HG02840 (cell line): ENCODE data around the gene FOXF2.

Experiments used
- ATAC-seq: cut with Tn5 transposase; IDR thresholded peaks from one replicate; pipeline ENCODE4 v1.9.1; 2021; ENCODE audit warnings: mild to moderate bottlenecking, moderate library complexity, moderate number of reproducible peaks; ENCODE audit not compliant: unreplicated experiment, low FRiP score

The FOXF2 gene

DNA sequence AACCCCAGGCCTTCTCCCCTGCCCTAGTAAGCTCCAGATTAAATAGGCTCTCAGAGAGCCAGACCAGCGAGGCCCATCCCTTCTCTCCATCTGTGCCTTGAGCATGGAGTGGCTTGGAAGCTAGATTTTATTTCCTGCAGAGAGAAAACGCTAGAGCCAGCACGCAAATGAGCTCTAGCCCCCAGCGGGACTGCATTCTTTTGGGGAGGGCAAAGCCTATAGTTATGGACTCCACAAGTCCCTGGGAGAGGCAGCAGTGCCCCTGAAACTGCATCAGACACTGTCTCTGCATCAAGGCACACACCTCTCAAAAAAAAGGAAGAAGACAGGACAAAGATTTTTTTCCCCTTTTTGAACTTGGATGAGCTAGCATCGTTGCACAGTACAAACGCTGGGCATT lies 15.8 kb downstream of the FOXF2 start:
- ATAC-seq: no peak

DNA sequence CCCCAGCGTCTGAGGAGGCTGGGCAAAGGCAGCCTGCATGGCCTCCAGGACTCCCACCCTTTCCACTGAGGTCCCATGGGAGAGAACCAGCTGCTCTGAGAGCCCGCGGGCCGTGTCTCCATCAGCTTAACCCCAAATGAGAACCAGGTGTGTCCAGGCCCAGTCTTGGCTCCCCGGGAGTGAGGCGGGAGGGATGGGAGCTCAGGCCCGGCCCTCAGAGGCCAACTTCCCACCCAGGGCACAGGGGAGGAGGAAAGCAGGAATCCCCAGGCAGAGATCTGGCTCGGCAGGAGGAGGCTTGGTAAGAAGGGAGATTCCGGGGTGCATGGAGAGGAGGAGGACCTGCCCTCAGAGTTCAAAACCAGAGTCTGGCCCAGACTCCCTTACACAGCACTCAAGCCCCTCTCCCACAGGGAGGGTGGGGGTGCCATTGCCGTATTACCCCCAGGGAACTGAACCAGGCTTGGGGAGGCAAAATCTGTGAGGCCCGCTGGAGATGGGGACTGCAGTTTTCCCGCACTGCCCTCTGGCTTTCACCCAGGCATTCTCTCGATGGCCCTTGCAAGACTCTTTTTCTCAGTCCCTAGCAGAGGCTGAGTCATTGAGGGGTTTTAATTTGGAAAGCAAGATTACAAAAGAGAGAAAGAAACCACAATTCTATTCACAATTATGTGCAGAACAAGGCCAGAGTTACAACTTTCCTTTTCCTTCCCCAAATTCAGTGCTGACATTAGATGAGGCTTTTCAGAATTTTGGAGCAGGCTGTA lies 17.1 kb downstream of the FOXF2 start:
- ATAC-seq: no peak

DNA sequence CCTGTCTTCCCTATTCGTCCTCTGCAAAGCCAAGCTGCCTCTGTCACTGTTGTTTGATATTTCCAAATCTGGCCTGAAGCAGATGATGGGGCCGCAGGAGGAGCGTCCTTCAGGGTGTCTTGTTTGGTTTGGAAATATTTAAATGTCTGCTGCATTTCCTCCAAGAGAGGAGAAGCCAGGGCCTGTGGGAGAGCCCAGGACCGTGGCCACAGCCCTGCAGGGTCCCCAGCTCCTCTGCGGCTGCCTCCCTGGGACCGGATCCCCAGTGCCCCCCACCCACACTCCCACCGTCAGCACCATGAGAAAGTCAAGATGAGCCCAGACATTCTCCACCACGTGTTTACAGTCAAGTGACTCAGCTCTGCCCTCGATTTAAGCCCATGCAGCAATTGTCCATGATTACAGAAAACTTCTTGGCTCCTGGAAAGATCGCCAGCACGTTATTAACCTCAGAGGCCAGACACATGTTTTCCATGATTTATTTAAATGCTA lies 18.2 kb downstream of the FOXF2 start:
- ATAC-seq: no peak

DNA sequence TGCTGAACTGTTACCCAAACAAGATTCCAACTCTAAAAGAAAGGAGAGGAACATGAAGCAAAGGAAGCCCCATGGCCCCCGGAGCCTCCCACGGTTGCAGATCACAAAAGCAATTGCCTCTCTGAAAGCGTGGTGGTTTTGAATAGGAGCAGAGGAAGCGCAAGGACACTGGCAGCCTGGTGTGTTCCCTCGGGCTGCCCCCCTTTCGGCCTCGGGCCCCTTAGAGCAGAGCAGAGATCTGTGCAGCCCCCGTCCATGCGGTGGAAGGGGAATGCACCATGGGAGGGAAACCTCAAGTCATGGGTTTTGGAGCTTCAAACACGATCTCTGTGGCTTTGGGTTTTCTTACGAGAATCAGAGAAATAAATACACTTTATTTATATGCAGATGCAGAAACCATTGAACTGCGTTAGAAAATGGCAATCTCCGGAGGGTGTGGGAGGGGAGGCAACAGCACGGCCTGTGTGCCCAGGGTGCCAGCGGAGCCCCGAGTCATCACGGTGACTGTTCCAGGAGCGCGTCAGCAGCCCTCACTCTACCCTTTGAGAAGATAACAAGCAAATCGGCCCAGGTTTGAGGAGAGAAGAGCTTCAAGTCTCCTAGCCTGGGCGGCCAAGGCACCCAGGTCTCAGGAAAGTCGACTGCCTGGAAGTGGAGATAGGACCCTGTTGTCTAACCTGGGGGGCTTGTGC lies 20.5 kb downstream of the FOXF2 start:
- ATAC-seq: no peak

DNA sequence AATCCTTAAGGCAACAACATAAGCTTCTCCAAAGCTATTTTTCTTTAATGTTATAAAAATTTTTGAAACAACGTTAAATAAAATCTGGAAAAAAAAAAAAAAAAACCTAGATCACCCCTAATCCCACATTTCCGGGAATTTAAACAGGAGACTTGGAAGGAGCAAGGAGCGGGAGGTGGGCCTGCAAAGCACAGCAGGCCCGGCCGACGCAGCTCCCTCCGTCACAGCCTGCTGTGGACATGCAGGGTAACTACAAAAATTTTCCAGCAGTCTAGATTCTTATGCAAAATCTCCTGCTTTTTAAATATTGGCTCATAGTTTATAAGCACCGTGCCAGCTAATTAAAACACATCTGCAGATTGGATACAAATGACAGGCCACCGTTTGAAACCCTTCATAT lies 23.5 kb downstream of the FOXF2 start:
- no peak for ATAC-seq

DNA sequence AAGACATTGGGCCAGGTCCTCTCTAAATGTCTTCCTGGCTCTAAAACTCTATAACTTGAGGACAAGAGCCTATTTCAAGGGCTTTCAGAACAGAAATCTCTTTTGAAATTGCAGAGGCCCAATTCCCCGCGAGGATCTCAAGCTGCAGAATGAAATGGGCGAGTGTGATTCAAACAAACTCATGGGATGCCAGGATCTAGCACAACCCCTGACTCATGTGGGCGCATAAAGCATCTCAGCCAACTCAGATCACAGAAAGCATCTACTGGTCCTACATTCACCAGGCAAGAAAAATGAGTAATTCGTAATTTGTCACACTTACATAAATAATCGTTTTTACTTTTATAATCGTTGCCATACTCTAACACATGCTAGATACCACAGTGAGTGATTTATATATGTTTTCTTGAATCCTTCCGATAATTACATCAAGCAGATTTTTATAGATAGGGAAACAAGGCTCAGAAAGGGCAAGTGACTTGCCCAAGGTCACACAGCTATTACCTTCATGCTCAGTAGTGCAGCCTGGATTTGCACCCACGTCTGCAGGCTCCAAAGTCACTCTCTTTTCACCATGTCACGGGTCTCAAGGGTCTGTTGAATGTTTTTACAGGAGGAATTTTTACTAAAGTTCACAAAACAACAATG lies 26.2 kb downstream of the FOXF2 start:
- ATAC-seq: no peak

DNA sequence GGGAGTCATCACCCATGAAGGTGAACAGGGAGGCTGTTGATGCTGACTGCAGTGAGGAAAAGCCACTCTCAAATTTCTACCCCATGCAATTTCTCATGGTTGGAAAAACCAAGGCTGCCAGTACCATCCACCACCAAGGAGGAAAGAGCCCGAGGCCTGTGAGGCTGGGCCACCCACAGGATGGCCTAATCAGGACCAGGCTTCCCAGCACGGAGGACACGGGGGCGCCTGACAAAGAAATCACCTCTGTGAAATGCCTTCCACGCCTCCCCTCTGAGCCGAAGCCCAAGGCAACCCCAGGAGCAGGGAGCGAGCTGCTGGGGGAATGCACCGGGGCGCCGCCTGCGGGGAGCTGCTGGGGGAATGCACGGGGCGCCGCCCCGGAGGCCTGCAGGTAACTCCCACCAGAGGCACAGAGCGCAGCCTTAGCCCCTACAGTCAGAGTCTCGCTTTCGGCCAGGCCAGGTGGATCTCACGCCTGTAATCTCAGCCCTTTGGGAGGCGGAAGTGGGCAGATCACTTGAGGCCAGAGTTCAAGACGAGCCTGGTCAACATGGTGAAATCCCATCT lies 26.9 kb downstream of the FOXF2 start:
- ATAC-seq: no peak

DNA sequence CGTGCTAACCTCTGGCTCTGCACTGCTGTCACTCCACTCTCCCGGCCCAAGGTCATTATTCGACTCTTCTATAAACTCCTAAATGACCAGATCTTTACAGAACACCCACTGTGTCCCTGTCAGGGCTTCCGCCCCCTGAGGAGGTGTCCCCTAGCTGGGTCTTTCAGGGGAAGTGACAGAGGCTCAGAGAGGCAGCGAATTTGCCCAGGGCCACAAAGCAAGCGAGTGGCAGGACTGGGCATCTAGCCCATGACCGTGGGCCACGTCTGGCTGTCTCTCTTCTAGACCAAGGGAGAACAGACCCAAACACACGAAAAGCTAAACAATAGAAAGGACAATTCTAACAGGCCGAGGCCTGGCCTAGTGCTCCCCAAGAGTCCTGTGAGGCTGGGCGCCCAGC lies 27.4 kb downstream of the FOXF2 start:
- ATAC-seq: no peak

DNA sequence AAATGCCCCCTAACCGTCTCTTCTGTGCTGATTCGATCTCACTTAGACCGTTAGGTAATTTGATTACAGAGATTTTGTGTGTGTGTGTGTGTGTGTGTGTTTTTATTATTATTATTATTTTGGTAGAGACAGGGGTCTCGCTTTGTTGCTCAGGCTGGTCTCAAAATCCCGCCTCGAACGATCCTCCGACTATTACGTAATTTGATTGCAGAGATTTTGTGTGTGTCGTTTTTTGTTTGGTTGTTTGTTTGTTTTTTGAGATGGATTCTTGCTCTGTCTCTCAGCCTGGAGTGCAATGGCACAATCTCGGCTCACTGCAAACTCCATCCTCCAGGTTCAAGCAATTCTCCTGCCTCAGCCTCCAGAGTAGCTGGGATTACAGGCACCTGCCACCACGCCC lies 28.3 kb downstream of the FOXF2 start:
- no peak for ATAC-seq

DNA sequence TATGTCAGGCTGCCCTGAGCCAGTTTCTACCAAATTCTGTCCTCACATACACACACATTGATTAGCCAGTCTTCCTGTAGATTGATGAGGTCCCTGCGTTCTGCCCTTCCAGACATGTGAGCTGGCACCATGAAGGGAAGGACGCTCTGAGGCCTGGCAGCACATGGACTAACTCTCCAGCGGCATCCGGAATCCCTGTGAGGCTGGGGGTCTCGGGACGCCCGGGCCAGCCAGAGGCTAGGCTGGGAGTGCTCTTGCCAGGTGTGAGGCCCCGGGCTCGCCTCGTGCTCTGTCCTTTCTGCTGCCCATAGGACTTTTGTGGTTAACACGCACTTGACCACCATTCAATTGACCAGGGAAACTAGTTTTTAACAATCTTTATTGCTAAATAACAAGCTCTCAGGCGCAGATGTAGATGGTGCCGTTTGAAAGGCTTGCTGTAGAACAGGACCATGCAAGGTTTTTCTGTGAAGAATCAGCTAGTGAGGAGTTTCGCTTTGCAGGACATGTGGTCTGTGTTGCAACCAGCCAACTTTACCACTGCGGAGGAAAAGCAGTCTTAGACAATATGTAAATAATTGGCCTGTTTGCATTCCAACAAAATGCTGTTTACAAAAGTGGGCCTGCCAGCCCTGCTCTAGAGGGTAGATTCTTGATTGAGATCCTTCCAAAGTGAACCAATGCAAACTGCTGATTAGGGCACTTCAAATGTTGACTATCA lies 29.3 kb downstream of the FOXF2 start:
- ATAC-seq: no peak

DNA sequence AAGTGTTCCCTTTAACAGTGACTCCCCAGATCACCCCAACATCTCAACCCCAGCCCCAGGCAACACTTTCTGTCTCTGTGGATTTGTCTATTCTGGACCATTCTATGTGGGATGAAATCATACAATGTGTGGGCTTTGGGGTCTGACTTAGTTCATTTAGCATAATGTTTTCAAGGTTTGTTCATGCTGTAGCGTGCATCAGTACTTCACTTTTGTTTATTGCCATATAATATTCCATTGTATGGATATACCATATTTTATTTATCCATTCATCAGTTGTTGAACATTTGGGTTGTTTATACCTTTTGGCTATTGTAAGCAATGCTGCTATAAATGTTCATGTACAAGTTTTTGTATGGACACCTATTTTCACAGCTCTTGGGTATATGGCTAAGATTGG lies 31.0 kb downstream of the FOXF2 start:
- ATAC-seq: no peak

DNA sequence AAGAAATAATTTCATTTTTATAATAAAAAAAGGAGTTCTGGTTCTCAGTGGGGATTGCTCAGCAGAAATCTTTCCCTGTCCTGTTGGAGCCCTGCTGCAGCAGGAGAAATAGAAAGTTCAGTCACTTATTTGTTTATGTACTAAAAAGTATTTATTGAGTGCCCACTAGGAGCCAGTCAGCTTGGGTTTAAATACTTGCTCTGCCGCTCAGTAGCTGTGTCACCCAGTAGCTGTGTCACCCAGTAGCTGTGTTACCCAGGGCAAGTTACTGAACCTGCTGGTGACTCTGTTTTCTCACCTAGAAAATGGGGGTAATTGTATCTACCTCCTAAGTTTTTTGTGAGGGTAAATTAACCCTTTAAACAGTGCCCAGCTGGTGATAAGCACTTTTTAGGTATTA lies 32.9 kb downstream of the FOXF2 start:
- no peak for ATAC-seq

DNA sequence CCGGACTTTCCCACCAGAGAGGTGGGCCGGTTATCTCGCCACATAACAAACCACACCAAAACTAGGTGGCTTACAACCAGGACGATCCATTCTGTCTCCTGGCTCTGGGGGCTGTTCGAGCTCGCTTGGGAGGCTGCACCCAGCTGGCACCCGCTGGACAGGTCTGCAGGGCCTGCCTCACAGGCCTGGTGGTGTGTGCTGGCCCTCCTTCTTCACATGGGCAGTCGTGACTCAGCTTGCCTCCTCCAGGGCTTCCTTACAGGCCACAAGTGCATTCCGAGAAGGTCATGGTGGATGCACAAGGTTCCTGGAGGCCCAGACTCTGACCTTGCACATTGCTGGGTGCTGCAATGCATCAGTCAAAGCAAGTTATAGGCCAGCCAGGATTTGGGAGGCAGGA lies 34.2 kb downstream of the FOXF2 start:
- no peak for ATAC-seq

DNA sequence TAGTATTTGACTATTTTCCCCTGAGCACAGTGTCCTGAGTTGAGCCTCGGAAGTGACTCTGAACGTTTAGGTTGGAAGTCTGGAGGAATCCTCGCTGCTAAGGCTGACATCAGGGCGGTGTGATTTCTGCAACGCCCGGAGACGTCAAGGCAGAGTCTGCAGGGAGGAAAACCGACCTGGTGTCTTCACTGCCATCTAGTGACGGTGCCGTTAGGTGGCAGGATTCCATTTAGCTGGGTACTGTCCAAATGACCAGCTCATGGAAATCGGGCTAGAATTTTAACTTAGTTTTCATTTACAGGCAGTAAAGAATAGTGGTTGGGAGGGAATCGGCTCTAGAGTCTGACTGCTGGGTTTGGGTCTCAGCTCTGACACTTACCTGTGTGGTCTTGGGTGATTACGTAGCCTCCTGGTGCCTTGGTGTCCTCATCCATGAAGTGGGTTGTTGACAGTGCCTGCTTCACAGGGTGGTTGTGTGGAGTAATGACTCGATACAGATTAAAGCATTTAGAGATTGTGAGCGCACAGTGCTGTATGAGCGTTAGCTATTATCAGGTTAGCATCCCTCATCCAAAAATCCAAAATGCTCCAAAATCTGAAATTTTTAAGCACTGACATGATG lies 35.0 kb downstream of the FOXF2 start:
- no peak for ATAC-seq

DNA sequence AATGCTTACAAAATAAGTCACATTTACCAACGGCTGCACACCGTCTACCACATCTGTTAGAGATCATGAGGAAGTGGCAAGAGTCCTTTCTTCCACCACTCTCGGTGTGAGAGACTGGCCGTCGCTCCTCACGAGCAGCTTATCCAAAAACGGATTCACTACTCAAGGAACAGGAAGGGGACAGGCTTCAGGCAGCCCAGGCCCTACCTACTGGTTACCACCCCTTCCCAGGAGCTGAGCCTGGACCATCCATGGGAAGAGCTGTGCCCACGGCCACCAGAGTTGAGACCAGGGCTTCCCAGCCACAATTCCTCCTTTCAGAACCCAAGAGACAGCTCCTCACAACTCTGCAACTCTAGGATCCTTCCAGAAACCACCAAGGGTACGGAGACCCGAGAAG lies 37.0 kb downstream of the FOXF2 start:
- no peak for ATAC-seq

DNA sequence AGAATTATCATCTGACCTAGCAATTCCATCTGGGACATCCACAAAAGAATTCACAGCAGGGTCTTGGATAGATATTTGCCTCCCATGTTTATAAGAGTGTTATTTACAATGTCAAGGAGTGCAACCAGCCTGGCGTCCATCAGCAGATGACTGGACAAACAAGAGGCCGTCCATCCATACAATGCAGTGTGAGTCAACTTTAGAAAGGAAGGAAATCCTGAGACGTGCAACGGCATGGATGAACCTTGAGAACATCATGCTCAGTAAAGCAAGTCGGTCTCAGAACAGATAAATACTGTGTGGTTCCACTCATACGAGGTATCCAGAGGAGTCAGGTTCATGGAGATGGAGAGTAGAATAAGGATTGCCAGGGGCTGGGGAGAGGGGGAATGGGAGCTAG lies 46.4 kb downstream of the FOXF2 start:
- ATAC-seq: no peak

DNA sequence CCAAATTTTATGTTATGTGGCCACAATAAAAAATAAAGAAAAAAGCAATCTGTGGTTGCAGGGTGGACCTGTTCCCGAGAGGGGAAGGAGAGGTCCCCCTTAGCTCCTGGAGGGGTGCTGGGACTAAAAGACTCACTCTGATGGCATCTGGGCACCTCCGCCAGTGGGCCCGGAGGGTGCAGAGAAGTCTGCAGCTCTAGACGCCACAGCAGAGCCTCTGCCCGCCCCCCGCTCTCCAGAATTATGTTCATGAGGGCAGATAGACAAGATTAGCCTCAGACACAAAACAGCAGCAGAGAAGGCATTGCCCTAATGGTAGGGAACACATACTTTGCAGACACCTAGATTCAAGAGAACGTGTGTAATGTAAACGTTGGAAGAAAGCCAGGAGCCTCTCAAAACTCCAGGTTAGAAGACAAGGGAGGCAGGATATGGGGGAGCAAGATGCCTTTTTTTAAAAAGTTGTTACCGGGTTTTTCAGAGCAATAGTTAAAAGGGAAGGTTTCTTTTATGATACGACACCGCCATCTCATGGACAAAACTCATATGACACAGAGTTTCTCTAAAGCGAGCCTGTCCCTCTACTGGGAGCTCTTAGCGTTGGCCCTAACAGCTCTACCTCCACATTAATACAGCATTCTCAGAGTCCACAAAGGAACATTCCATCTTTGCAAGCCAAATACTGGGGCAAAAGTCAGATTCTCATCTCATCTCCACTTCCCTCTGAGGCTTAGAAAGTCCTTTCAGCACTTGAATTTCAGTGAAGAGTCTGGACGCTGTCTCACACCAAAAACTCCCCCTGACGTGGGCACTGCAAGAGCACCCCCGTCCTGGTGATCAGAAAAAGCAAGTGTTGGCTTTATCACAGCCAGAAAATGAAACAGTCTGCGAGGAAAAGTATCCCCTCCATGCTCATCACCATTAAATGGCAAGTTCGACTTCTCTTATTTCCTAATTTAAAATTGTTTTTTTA lies 47.2 kb downstream of the FOXF2 start:
- no peak for ATAC-seq

DNA sequence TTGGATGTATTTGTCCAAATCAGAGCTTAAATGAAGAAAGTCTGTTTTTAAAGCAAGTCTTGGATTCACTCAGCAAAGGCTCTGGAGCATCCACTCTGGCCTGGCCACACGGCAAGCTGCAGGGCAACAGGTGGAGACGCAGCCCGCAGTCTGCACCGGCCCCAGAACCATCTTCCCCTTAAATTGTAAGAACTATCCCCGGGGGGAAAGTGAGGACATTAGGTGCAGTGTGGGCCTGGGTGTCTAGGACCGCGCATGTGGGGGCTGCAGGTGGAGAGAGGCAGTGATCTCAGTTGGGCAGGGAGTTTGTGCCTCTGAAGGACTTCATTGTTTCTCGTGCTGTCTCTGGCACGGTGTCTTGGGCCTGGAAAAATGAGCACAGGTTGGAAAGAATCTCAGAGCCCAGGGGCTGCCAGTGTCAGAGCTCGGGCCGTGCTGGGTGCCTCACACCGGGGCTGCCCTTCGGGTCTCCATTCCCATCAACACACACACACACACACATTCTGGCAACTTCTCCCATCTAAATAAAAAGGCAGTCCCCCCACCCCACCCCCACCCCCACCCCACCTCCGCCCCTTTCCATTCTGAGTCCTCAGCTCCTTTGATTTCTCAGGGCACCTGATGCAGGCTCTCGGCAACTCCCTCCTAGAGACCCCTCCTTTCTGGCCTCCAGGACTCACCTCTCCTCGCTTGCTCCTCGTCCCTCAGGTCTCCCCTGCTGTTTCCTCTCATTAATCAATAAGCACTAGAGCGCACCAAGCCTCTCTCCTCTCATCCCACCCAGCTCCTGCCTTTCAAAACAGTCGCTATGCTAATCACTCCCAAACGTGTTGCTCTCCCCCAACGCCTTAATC lies 48.4 kb downstream of the FOXF2 start:
- no peak for ATAC-seq
